Panc1 (cell line): ENCODE data around the gene CDK12. TPM values are rescaled to one million over a fixed set of nuclear protein-coding genes. Genes with fewer than 3 reads are reported as not detected.

Experiments
- ATAC-seq: fragments of 200-7000 bp; cut with Tn5 transposase; 2 replicates; pipeline ENCODE4 v1.9.1; 2020; ENCODE audit warnings: mild to moderate bottlenecking, moderate library complexity
- BruUV-seq: library from RNA; stranded (reverse); fragments of 400-500 nt; replicated peaks from 2 replicates; lab custom pipeline; 2021; lab: Mats Ljungman, UMichigan
- CTCF ChIA-PET: fragments of 300-600 bp; sonication (Branson Sonifier 250); formaldehyde crosslinking; loops from one replicate; lab custom pipeline; 2022; ENCODE audit warnings: antibody characterized with exemption; lab: Charles Lee
- POLR2A ChIA-PET: fragments of 300-600 bp; sonication (Branson Sonifier 250); formaldehyde crosslinking; loops from one replicate; lab custom pipeline; 2022; ENCODE audit warnings: antibody characterized with exemption; lab: Charles Lee
- DNase-seq: peaks from one replicate; pipeline ENCODE4 v3.0.0-alpha.2; 2010; ENCODE audit warnings: low read depth, low spot score
- H3K27ac ChIP-seq: 2 replicates; pipeline ENCODE4 v1.5.1; 2011; ENCODE audit warnings: mild to moderate bottlenecking, low read length, inconsistent platforms
- H3K27me3 ChIP-seq: fragments of 200-500 bp; sonication (Bioruptor generic); 2 replicates; pipeline ENCODE4 v1.6.0; 2014; ENCODE audit warnings: low read length, inconsistent platforms; ENCODE audit not compliant: control insufficient read depth, insufficient read depth
- H3K36me3 ChIP-seq: fragments of 200-500 bp; sonication (Bioruptor generic); 2 replicates; pipeline ENCODE4 v1.5.1; 2014; ENCODE audit warnings: inconsistent platforms, mild to moderate bottlenecking, low read length, moderate library complexity; ENCODE audit not compliant: control insufficient read depth, insufficient read depth
- H3K4me1 ChIP-seq: 2 replicates; pipeline ENCODE4 v1.5.1; 2011; ENCODE audit warnings: inconsistent platforms, mild to moderate bottlenecking, low read length, moderate library complexity; ENCODE audit not compliant: control insufficient read depth, insufficient read depth
- H3K4me3 ChIP-seq, 2 experiments: 2 replicates each; pipeline ENCODE4 v1.5.1; 2011 to 2012; ENCODE audit warnings: low read depth in 2 of 2, low read length in 2 of 2, mild to moderate bottlenecking in 2 of 2, inconsistent platforms in 1 of 2, moderate library complexity in 1 of 2
- H3K9me3 ChIP-seq: fragments of 200-500 bp; sonication (Bioruptor generic); 2 replicates; pipeline ENCODE4 v1.5.1; 2014; ENCODE audit warnings: low read depth, mild to moderate bottlenecking, inconsistent platforms, low read length, moderate library complexity; ENCODE audit not compliant: control insufficient read depth, insufficient read depth
- CTCF ChIP-seq: fragments of 450-650 bp; IDR thresholded peaks from 2 replicates; pipeline ENCODE4 v1.5.1; 2017; ENCODE audit warnings: mild to moderate bottlenecking
- POLR2AphosphoS5 ChIP-seq: IDR thresholded peaks from 2 replicates; pipeline ENCODE4 v1.6.1; 2012; ENCODE audit warnings: mild to moderate bottlenecking, low read depth, low read length, moderate library complexity
- REST ChIP-seq, 2 experiments: IDR thresholded peaks; 2 replicates each; pipeline ENCODE4 v1.6.1; 2011 to 2012; ENCODE audit warnings: low read depth in 2 of 2, control low read depth in 1 of 2, low read length in 1 of 2, mild to moderate bottlenecking in 1 of 2, moderate library complexity in 1 of 2; ENCODE audit not compliant: insufficient read depth in 1 of 2
- SIN3A ChIP-seq: IDR thresholded peaks from 2 replicates; pipeline ENCODE4 v1.6.1; 2012; ENCODE audit warnings: low read depth, mild to moderate bottlenecking, low read length, moderate library complexity, borderline replicate concordance; ENCODE audit not compliant: insufficient read depth
- TCF7L2 ChIP-seq: IDR thresholded peaks from 2 replicates; pipeline ENCODE4 v1.6.1; 2011; ENCODE audit warnings: mild to moderate bottlenecking, low read depth, low read length, inconsistent platforms
- in situ Hi-C: cut with HindIII; loops from 2 replicates; pipeline ENCODE4 v1.10.0; 2016; ENCODE audit warnings: low sequenced_read_pairs, low pct_unique_long_range_greater_than_20kb
- intact Hi-C: fragments of 100-400 bp; cut with micrococcal nuclease; formaldehyde crosslinking; loops from one replicate; pipeline ENCODE4 v1.10.0; 2022; ENCODE audit not compliant: unreplicated experiment
- total RNA-seq: library from RNA; stranded (reverse); gene quantifications from one replicate; pipeline ENCODE4 v1.2.1, GENCODE V29; 2021; ENCODE audit not compliant: unreplicated experiment

The CDK12 gene
- total RNA-seq, 1 experiment from 2014 or later = 57.8 TPM

- intact Hi-C loops (no loop called here), in situ Hi-C loops (no loop called here)
- POLR2A ChIA-PET = no interaction called here
- no TSS peak for BruUV-seq
- no peak overlapping the region for H3K4me3 ChIP-seq
- H3K9me3 ChIP-seq = no peaks in the 10 kb centered on the region
- no peak overlapping the region for H3K27ac ChIP-seq
- H3K27me3 ChIP-seq = no peaks in the 10 kb centered on the region
- H3K36me3 ChIP-seq = peaks cover 18% of the 10 kb centered on the region; the same call in 1 of the 2 replicates
- CTCF ChIA-PET = no interaction called here
- TF ChIP-seq SIN3A = no peak
- no peak for TF ChIP-seq TCF7L2
- no peaks in the 10 kb centered on the region for H3K4me1 ChIP-seq
- ATAC-seq = no peak
- DNase-seq = no peak
These were observed 47.7 kb downstream of the CDK12 start for GRCh38 chr17:39508987-39509386.

GRCh38 chr17:39513309-39513708, 52.0 kb downstream of the CDK12 start:
- no peak overlapping the region for H3K4me3 ChIP-seq
- CTCF ChIA-PET = no interaction called here
- POLR2A ChIA-PET = no interaction called here
- in situ Hi-C loops = no loop called here
- H3K9me3 ChIP-seq = no peaks in the 10 kb centered on the region
- H3K27ac ChIP-seq = no peak overlapping the region
- DNase-seq (no peak), ATAC-seq (no peak)
- H3K36me3 ChIP-seq = peaks cover 26% of the 10 kb centered on the region
- no peaks in the 10 kb centered on the region for H3K4me1 ChIP-seq
- BruUV-seq = no TSS peak
- intact Hi-C loops = no loop called here
- H3K27me3 ChIP-seq = no peaks in the 10 kb centered on the region
- TF ChIP-seq CTCF = no peak
- TF ChIP-seq POLR2AphosphoS5 = no peak
- no peak for TF ChIP-seq SIN3A

GRCh38 chr17:39513915-39514314, 52.6 kb downstream of the CDK12 start:
- CTCF ChIA-PET = no interaction called here
- BruUV-seq = no TSS peak
- Histone ChIP-seq H3K4me3 (no peak overlapping the region), H3K36me3 (peaks cover 26% of the 10 kb centered on the region), H3K9me3 (no peaks in the 10 kb centered on the region), H3K27ac (no peak overlapping the region), H3K4me1 (no peaks in the 10 kb centered on the region), H3K27me3 (no peaks in the 10 kb centered on the region)
- intact Hi-C loops (no loop called here), in situ Hi-C loops (no loop called here)
- DNase-seq (no peak), ATAC-seq (no peak)
- TF ChIP-seq POLR2AphosphoS5 = no peak
- TF ChIP-seq CTCF = no peak
- no peak for TF ChIP-seq TCF7L2
- TF ChIP-seq SIN3A = no peak
- TF ChIP-seq REST (IDR thresholded peaks at IDR 0.05; ENCODE audit: insufficient read depth in 1 of 2, low read depth in 2 of 2, low read length in 1 of 2) = no peak
- POLR2A ChIA-PET = no interaction called here
